ENCODE data around the gene MEF2C. TPM values are rescaled to one million over a fixed set of nuclear protein-coding genes. Genes with fewer than 3 reads are reported as not detected.
"Not testable (repeated sequence)": the region's sequence is repeated elsewhere in the genome, so short reads cannot be mapped to it uniquely, and the experiment has no call there.

Gene MEF2C
- total RNA-seq, 2 experiments from 2014 or later: 0.60 to 0.87 TPM

DNA sequence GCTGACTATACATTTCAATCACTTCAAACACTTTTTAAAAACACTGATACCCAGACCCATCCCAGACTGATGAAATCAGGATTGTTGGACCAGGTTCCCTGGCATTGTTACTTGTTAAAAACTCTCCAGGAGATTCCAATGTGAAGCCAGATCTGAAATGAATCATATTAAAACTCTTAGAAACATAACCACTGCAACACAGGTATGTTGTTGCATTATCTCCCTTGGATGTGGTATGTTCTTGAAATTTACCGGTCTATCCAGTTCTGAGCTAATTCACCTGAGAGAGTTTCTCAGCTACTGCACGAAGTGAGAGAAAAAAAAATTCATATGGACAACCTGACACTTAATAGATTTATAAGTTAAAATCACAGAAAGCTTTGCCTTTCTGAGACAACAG is 21.8 kb downstream of the MEF2C start:
- Mint-ChIP-seq H3K4me3 (no peak overlapping the region), H3K27me3 (no peaks in the 10 kb centered on the region), H3K9me3 (no peaks in the 10 kb centered on the region), H3K4me1 (ENCODE audit: low read depth) (no peaks in the 10 kb centered on the region), H3K36me3 (ENCODE audit: low read depth) (no peaks in the 10 kb centered on the region), H3K27ac (no peak overlapping the region)
- TF ChIP-seq, protein P1, sequence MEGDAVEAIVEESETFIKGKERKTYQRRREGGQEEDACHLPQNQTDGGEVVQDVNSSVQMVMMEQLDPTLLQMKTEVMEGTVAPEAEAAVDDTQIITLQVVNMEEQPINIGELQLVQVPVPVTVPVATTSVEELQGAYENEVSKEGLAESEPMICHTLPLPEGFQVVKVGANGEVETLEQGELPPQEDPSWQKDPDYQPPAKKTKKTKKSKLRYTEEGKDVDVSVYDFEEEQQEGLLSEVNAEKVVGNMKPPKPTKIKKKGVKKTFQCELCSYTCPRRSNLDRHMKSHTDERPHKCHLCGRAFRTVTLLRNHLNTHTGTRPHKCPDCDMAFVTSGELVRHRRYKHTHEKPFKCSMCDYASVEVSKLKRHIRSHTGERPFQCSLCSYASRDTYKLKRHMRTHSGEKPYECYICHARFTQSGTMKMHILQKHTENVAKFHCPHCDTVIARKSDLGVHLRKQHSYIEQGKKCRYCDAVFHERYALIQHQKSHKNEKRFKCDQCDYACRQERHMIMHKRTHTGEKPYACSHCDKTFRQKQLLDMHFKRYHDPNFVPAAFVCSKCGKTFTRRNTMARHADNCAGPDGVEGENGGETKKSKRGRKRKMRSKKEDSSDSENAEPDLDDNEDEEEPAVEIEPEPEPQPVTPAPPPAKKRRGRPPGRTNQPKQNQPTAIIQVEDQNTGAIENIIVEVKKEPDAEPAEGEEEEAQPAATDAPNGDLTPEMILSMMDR (IDR thresholded peaks at IDR 0.05): no peak
- DNase-seq: no peak
- no peak overlapping the region for H3K27ac ChIP-seq (ENCODE audit: low read depth in 1 of 2, low read length in 2 of 2)
- intact Hi-C loops (cut with DNase I, micrococcal nuclease): no loop called here
- no peaks in the 10 kb centered on the region for H3K27me3 ChIP-seq (ENCODE audit: control insufficient read depth in 1 of 2, insufficient read depth in 2 of 2, low read length in 2 of 2)
- ChIA-PET POLR2A (no interaction called here), CTCF (no interaction called here)
- ATAC-seq (ENCODE audit: poor library complexity): no peak
- H3K9me3 ChIP-seq (ENCODE audit: control insufficient read depth in 1 of 2, insufficient read depth in 1 of 2, low read length in 2 of 2): peaks cover 0 to 7% of the 10 kb centered on the region in 2 experiments
- H3K36me3 ChIP-seq (ENCODE audit: insufficient read depth, low read length): no peaks in the 10 kb centered on the region
- no peaks in the 10 kb centered on the region for H3K4me1 ChIP-seq (ENCODE audit: insufficient read depth, low read length)
- H3K4me3 ChIP-seq (ENCODE audit: low read length): no peak overlapping the region

DNA sequence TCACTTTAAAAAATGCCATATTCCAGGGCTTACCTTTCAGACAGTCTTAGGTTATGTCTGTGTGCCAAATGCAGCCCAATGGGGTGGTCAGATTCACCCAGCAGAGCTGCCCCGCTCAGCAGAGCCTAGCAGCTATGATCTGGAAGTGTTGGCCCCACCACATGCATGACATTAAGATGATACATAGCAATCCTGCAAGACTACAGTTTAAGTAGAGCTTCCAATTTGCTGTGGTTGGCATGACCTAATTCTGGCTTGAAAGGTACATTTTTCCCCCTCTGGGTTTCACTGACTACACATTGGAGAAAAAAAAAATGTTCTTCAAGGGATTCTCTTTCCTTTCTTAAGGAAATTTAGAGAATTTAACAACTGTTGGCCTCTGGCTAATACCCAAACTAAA is 22.5 kb downstream of the MEF2C start:
- no peaks in the 10 kb centered on the region for H3K27me3 Mint-ChIP-seq
- ChIA-PET CTCF (interaction anchor here (0.5 kb wide), 1 partner anchor 240 kb away, joined by 3 read pairs; no protein-coding TSS in a partner anchor), POLR2A (no interaction called here)
- ATAC-seq (ENCODE audit: poor library complexity): no peak
- no peaks in the 10 kb centered on the region for H3K36me3 Mint-ChIP-seq (ENCODE audit: low read depth)
- no peak overlapping the region for H3K27ac ChIP-seq (ENCODE audit: low read depth in 1 of 2, low read length in 2 of 2)
- H3K4me1 ChIP-seq (ENCODE audit: insufficient read depth, low read length): no peaks in the 10 kb centered on the region
- no peaks in the 10 kb centered on the region for H3K27me3 ChIP-seq (ENCODE audit: control insufficient read depth in 1 of 2, insufficient read depth in 2 of 2, low read length in 2 of 2)
- H3K4me1 Mint-ChIP-seq (ENCODE audit: low read depth): no peaks in the 10 kb centered on the region
- no peak overlapping the region for H3K27ac Mint-ChIP-seq
- H3K4me3 Mint-ChIP-seq: no peak overlapping the region
- intact Hi-C loops (cut with DNase I, micrococcal nuclease): no loop called here
- no peak overlapping the region for H3K4me3 ChIP-seq (ENCODE audit: low read length)
- DNase-seq: no peak
- H3K36me3 ChIP-seq (ENCODE audit: insufficient read depth, low read length): no peaks in the 10 kb centered on the region
- H3K9me3 Mint-ChIP-seq: no peaks in the 10 kb centered on the region
- TF ChIP-seq, protein P1 (IDR thresholded peaks at IDR 0.05): no peak
- H3K9me3 ChIP-seq (ENCODE audit: control insufficient read depth in 1 of 2, insufficient read depth in 1 of 2, low read length in 2 of 2): peaks cover 0 to 7% of the 10 kb centered on the region in 2 experiments

DNA sequence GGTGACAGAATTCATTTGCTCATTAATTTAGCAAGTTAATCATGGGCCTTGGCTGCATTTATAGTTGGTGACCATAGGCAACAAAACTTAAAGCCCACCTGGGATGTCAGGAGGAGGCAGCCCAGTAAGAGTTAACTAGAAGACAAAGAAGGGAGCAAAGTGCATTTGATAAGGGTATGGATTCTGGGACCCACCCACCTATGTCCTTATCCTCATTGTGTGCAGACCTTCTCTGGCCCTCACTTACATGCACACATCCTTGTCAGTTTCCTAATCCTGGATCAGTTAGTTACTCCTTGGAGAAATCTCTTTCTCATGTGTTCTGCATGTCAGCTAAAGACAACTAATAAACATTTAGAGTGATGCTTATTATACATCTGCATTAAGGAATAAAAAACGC is 24.6 kb downstream of the MEF2C start:
- H3K27me3 ChIP-seq (ENCODE audit: control insufficient read depth in 1 of 2, insufficient read depth in 2 of 2, low read length in 2 of 2): no peaks in the 10 kb centered on the region
- H3K27ac Mint-ChIP-seq: no peak overlapping the region
- no peaks in the 10 kb centered on the region for H3K9me3 Mint-ChIP-seq
- no peaks in the 10 kb centered on the region for H3K4me1 Mint-ChIP-seq (ENCODE audit: low read depth)
- no peaks in the 10 kb centered on the region for H3K36me3 Mint-ChIP-seq (ENCODE audit: low read depth)
- ChIA-PET CTCF (no interaction called here), POLR2A (no interaction called here)
- H3K9me3 ChIP-seq (ENCODE audit: control insufficient read depth in 1 of 2, insufficient read depth in 1 of 2, low read length in 2 of 2): peaks cover 0 to 7% of the 10 kb centered on the region in 2 experiments
- H3K4me1 ChIP-seq (ENCODE audit: insufficient read depth, low read length): no peaks in the 10 kb centered on the region
- TF ChIP-seq, protein P1 (IDR thresholded peaks at IDR 0.05): no peak
- intact Hi-C loops (cut with DNase I, micrococcal nuclease): no loop called here
- no peak for ATAC-seq (ENCODE audit: poor library complexity)
- H3K27me3 Mint-ChIP-seq: no peaks in the 10 kb centered on the region
- no peaks in the 10 kb centered on the region for H3K36me3 ChIP-seq (ENCODE audit: insufficient read depth, low read length)
- no peak overlapping the region for H3K4me3 ChIP-seq (ENCODE audit: low read length)
- H3K4me3 Mint-ChIP-seq: no peak overlapping the region
- no peak for DNase-seq
- H3K27ac ChIP-seq (ENCODE audit: low read depth in 1 of 2, low read length in 2 of 2): no peak overlapping the region

DNA sequence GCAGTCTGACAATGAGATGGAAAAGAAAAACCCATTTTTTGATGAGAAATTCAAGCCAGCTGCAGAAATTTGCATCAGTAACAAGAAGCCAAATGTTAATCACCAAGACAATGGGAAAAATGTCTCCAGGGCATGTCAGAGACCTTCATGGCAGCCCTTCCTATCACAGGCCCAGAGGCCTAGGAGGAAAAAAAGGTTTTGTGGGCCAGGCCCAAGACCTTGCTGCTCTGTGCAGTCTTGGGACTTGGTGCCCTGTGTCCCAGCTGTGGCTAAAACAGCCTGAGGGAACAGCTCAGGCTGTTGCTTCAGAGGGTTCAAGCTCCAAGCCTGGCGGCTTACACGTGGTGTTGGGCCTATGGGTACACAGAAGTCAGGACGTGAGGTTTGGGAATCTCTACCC is 26.6 kb downstream of the MEF2C start:
- DNase-seq; H3K36me3 ChIP-seq (ENCODE audit: insufficient read depth, low read length); H3K36me3 Mint-ChIP-seq (ENCODE audit: low read depth); ATAC-seq (ENCODE audit: poor library complexity); H3K4me1 ChIP-seq (ENCODE audit: insufficient read depth, low read length); H3K27ac Mint-ChIP-seq; H3K9me3 ChIP-seq (ENCODE audit: control insufficient read depth in 1 of 2, insufficient read depth in 1 of 2, low read length in 2 of 2); intact Hi-C loops (cut with DNase I, micrococcal nuclease); H3K9me3 Mint-ChIP-seq; POLR2A ChIA-PET; CTCF ChIA-PET; H3K27me3 ChIP-seq (ENCODE audit: control insufficient read depth in 1 of 2, insufficient read depth in 2 of 2, low read length in 2 of 2); H3K4me1 Mint-ChIP-seq (ENCODE audit: low read depth); H3K27me3 Mint-ChIP-seq; H3K4me3 Mint-ChIP-seq; H3K4me3 ChIP-seq (ENCODE audit: low read length); H3K27ac ChIP-seq (ENCODE audit: low read depth in 1 of 2, low read length in 2 of 2): not testable (repeated sequence)
